Uterus (tissue), 4 donors: ENCODE data around the gene ZNF532. TPM values are rescaled to one million over a fixed set of nuclear protein-coding genes. Genes with fewer than 3 reads are reported as not detected.
A peak's percentile ranks its signal among the peaks of the same experiment; 100 is the strongest.
"Not testable (repeated sequence)": the region's sequence is repeated elsewhere in the genome, so short reads cannot be mapped to it uniquely, and the experiment has no call there.

Experiments
- DNase-seq, 2 donors: peaks; one replicate each; pipeline ENCODE4 v3.0.0-alpha.2; 2019 to 2020
- H3K27ac ChIP-seq, 2 donors: fragments of 200-600 bp; sonication (generic); 1 replicate in 1 of 2; 2 replicates in 1 of 2; pipeline ENCODE4 v1.5.1; 2016 to 2018
- H3K27me3 ChIP-seq, 2 donors: fragments of 200-600 bp; sonication (generic); one replicate each; pipeline ENCODE4 v1.5.1; 2018 to 2019; ENCODE audit warnings: control low read depth in 1 of 2
- H3K36me3 ChIP-seq, 2 donors: fragments of 200-600 bp; sonication (generic); one replicate each; pipeline ENCODE4 v1.5.1; 2019; ENCODE audit warnings: control low read depth in 1 of 2
- H3K4me1 ChIP-seq, 2 donors: fragments of 200-600 bp; sonication (generic); one replicate each; pipeline ENCODE4 v1.5.1; 2018 to 2019; ENCODE audit warnings: control low read depth in 1 of 2
- H3K4me3 ChIP-seq, 2 donors: fragments of 200-600 bp; sonication (generic); 1 replicate in 1 of 2; 2 replicates in 1 of 2; pipeline ENCODE4 v1.5.1; 2018 to 2019; ENCODE audit warnings: mild to moderate bottlenecking in 1 of 2
- H3K9me3 ChIP-seq, 2 donors: fragments of 200-600 bp; sonication (generic); one replicate each; pipeline ENCODE4 v1.5.1; 2019; ENCODE audit warnings: control low read depth in 1 of 2
- POLR2A ChIP-seq, 2 donors: fragments of 450-650 bp; IDR thresholded peaks; one replicate each; pipeline ENCODE4 v1.6.1; 2016; ENCODE audit warnings: antibody characterized with exemption in 2 of 2, mild to moderate bottlenecking in 1 of 2, moderate library complexity in 1 of 2
- intact Hi-C: fragments of 100-400 bp; cut with DNase I; formaldehyde crosslinking; loops from one replicate; pipeline ENCODE4 v1.15.1; 2023; ENCODE audit warnings: low total_unique reads
- total RNA-seq, 4 donors: library from RNA; depleted of rRNA in 3 of 4; stranded (reverse); fragments of >200 nt in 3 of 4; gene quantifications; one replicate each; pipeline versions ENCODE4 v1.1.0 to v1.2.4, GENCODE V29; 2014 to 2023
- TF ChIP-seq, protein P1 (sequence below), 4 experiments: fragments of 200-600 bp in 2 of 4; fragments of 450-650 bp in 2 of 4; sonication (generic) in 2 of 4; IDR thresholded peaks; one replicate each; pipeline ENCODE4 v1.5.1; 2016 to 2019; ENCODE audit warnings: antibody characterized with exemption in 4 of 4, mild to moderate bottlenecking in 2 of 4, moderate library complexity in 1 of 4
- donor health status: DM: yes; HTN: yes; CAD: no.

ZNF532 gene
- total RNA-seq, 4 donors from 2014 or later: 32.4 to 174 (median 127) TPM

DNA sequence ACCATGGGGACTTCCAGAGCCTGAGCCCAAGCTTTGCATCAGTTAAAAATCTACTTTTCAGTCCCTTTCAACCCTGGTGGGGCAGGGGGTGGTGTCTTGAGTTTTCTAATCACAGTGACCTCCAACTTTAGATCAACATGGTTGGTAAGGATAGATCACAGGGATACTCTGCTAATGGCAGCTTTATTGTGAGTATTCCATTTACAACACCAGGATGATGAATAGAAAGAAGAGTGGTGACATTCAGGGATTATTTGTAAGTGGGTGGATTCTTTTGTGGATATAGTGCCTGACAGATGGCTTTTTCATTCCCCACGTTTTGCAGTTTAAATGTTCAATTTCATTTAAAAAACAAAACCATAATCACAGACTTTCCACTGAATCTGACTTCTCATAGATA is 51.3 kb downstream of the ZNF532 start:
- H3K4me1 ChIP-seq: peaks cover 0 to under 1% of the 10 kb centered on the region in 2 donors
- H3K27ac ChIP-seq: peak overlapping the region in 1 of 2 donors; percentile 82
- no peaks in the 10 kb centered on the region for H3K36me3 ChIP-seq
- no peak overlapping the region for H3K4me3 ChIP-seq
- intact Hi-C loops: no loop called here
- no peaks in the 10 kb centered on the region for H3K9me3 ChIP-seq
- H3K27me3 ChIP-seq: no peaks in the 10 kb centered on the region
- no peak for DNase-seq
- TF ChIP-seq POLR2A (IDR thresholded peaks at IDR 0.05): no peak
- TF ChIP-seq, protein P1, sequence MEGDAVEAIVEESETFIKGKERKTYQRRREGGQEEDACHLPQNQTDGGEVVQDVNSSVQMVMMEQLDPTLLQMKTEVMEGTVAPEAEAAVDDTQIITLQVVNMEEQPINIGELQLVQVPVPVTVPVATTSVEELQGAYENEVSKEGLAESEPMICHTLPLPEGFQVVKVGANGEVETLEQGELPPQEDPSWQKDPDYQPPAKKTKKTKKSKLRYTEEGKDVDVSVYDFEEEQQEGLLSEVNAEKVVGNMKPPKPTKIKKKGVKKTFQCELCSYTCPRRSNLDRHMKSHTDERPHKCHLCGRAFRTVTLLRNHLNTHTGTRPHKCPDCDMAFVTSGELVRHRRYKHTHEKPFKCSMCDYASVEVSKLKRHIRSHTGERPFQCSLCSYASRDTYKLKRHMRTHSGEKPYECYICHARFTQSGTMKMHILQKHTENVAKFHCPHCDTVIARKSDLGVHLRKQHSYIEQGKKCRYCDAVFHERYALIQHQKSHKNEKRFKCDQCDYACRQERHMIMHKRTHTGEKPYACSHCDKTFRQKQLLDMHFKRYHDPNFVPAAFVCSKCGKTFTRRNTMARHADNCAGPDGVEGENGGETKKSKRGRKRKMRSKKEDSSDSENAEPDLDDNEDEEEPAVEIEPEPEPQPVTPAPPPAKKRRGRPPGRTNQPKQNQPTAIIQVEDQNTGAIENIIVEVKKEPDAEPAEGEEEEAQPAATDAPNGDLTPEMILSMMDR (IDR thresholded peaks at IDR 0.05): no peak

DNA sequence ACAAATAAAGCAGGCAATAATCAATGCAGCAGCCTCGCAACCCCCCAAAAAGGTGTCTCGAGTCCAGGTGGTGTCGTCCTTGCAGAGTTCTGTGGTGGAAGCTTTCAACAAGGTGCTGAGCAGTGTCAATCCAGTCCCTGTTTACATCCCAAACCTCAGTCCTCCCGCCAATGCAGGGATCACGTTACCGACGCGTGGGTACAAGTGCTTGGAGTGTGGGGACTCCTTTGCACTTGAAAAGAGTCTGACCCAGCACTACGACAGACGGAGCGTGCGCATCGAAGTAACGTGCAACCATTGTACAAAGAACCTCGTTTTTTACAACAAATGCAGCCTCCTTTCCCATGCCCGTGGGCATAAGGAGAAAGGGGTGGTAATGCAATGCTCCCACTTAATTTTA is 55.3 kb downstream of the ZNF532 start:
- intact Hi-C loops: not testable (repeated sequence)

DNA sequence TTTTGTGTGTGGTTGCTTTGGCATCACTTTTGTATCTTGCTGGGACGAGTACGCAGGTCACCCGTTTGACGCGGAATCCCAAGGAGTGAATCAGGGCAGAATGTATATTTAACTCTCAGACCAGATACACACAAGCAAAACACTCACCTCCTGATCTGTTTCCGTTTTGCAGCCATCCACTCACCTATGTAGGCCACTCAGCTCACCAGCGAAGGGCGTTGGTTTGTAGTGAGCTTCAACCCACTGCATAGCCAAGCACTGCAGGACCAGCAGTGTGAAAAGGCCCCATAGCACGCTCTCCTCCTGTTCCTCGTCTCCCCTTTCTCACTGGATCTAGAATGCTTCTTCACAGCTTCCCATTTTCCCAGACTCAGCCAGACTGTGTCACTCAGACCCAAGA is 58.3 kb downstream of the ZNF532 start:
- Histone ChIP-seq H3K27ac (no peak overlapping the region), H3K9me3 (no peaks in the 10 kb centered on the region), H3K4me3 (no peak overlapping the region), H3K27me3 (no peaks in the 10 kb centered on the region), H3K4me1 (peaks cover 0 to 4% of the 10 kb centered on the region in 2 donors), H3K36me3 (no peaks in the 10 kb centered on the region)
- DNase-seq: no peak
- no peak for TF ChIP-seq POLR2A (IDR thresholded peaks at IDR 0.05)
- TF ChIP-seq, protein P1 (IDR thresholded peaks at IDR 0.05): no peak
- intact Hi-C loops: no loop called here

More for the DNA sequence above, 55.3 kb downstream of the ZNF532 start:
- H3K27me3 ChIP-seq, H3K36me3 ChIP-seq, H3K4me1 ChIP-seq, H3K9me3 ChIP-seq, H3K4me3 ChIP-seq, H3K27ac ChIP-seq, DNase-seq: not testable (repeated sequence)

DNA sequence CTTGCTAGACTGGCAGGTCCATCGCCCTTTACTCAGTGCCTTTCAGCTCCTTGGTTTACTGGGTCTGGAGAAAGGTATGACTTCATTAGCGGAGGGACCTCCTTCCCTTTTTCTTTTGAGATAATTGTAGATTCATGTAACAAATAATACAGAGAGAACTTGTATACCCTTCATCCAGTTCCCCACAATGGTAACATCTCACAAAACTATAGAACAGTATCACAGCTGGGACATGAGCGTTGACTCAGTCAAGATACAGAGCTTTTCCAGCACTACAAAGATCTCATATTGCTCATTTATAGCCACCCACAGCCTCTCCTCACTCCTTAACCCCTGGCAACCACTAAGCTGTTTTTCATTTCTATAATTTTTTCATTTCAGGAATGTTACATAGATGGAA is 59.8 kb downstream of the ZNF532 start:
- TF ChIP-seq, protein P1 (IDR thresholded peaks at IDR 0.05): no peak
- H3K4me3 ChIP-seq: no peak overlapping the region
- H3K27me3 ChIP-seq: no peaks in the 10 kb centered on the region
- peaks cover 0 to 10% of the 10 kb centered on the region in 2 donors for H3K4me1 ChIP-seq
- H3K36me3 ChIP-seq: no peaks in the 10 kb centered on the region
- no peak overlapping the region for H3K27ac ChIP-seq
- DNase-seq: no peak
- intact Hi-C loops: no loop called here
- no peaks in the 10 kb centered on the region for H3K9me3 ChIP-seq

DNA sequence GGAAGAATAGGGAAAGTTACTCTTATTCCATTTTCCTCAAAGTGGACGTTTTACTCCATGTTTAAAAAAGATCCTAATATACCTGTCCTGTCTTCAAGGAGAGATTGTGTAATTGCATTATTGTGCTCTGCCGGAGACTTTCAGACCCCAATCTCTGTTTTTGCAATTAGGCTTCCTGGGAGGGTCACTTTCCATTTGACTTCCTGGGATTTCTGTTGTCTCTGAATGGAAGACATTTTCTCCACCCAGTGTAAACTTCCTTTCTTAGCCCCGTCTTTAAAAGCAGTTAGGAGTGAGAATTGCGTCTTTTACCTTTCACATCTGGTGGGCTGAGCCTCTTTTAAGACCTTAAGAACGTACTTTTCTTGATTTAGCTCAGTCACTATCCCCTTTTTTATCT is 63.0 kb downstream of the ZNF532 start:
- Histone ChIP-seq H3K27ac (no peak overlapping the region), H3K4me1 (peaks cover 0 to 10% of the 10 kb centered on the region in 2 donors)

More for the DNA sequence above, 63.0 kb downstream of the ZNF532 start:
- TF ChIP-seq, protein P1 (IDR thresholded peaks at IDR 0.05): no peak
- no peak for TF ChIP-seq POLR2A (IDR thresholded peaks at IDR 0.05)
- no peaks in the 10 kb centered on the region for H3K9me3 ChIP-seq
- DNase-seq: no peak
- H3K27me3 ChIP-seq: no peaks in the 10 kb centered on the region
- H3K36me3 ChIP-seq: no peaks in the 10 kb centered on the region
- no peak overlapping the region for H3K4me3 ChIP-seq
- intact Hi-C loops: no loop called here
